ENCODE results near the gene STX3. TPM values are rescaled to one million over a fixed set of nuclear protein-coding genes. Genes with fewer than 3 reads are reported as not detected.

Gene STX3
- total and polyA plus RNA-seq, 2 of the 4 experiments (the other 2 are of a cell fraction) = 5.0 to 5.4 TPM

- dilution Hi-C loops (cut with HindIII; ENCODE audit: low sequenced_read_pairs, unreplicated experiment) (no loop called here), intact Hi-C loops (cut with micrococcal nuclease) (no loop called here), in situ Hi-C loops (cut with MboI; ENCODE audit: low sequenced_read_pairs) (loop anchor here (10.0 kb wide), 1 partner anchor 120 kb away; no protein-coding TSS in a partner anchor)
- Histone ChIP-seq H2AK9ac (replicated peaks; ENCODE audit: low read depth, low read length, poor library complexity) (no peak overlapping the region), H3K18ac (ENCODE audit: low read depth, low read length) (no peak overlapping the region), H2AFZ (replicated peaks; ENCODE audit: low read length, poor library complexity) (no peak overlapping the region), H3K4me1 (ENCODE audit: control insufficient read depth, insufficient read depth, low read length) (no peaks in the 10 kb centered on the region; the same call in 1 of the 2 replicates), H2BK5ac (ENCODE audit: low read depth, low read length, poor library complexity, severe bottlenecking) (no peak overlapping the region), H3K36me3 (ENCODE audit: control insufficient read depth, insufficient read depth, low read length) (peaks cover 14% of the 10 kb centered on the region), H2AK5ac (ENCODE audit: low read depth, low read length) (no peak overlapping the region), H3K9ac (ENCODE audit: low read depth, low read length) (no peak overlapping the region), H3K9me1 (ENCODE audit: insufficient read depth, low read length) (peaks cover 7% of the 10 kb centered on the region; the same call in 1 of the 2 replicates), H3K27ac (ENCODE audit: insufficient read depth, low read length) (no peak overlapping the region), H3K4ac (ENCODE audit: low read depth, low read length) (no peak overlapping the region), H2BK120ac (ENCODE audit: low read depth, low read length) (no peak overlapping the region), H4K8ac (ENCODE audit: low read depth in 2 of 2, low read length in 2 of 2) (no peak overlapping the region), H3K9me3 (ENCODE audit: control insufficient read depth, insufficient read depth, low read length) (no peaks in the 10 kb centered on the region), H3K4me3 (ENCODE audit: insufficient read depth, low read depth, low read length) (no peak overlapping the region), H3K56ac (ENCODE audit: extremely low read depth, insufficient read depth, low read length) (no peak overlapping the region), H4K5ac (ENCODE audit: low read depth, low read length) (no peak overlapping the region), H4K20me1 (ENCODE audit: insufficient read depth, low read length) (no peaks in the 10 kb centered on the region), H3K23ac (ENCODE audit: low read depth, low read length) (no peak overlapping the region), H2BK15ac (ENCODE audit: low read depth, low read length) (no peak overlapping the region), H4K91ac (ENCODE audit: insufficient read depth, low read depth, low read length) (no peak overlapping the region), H3K79me1 (ENCODE audit: low read depth in 1 of 2, low read length in 2 of 2) (no peaks in the 10 kb centered on the region), H3K27me3 (ENCODE audit: control insufficient read depth, insufficient read depth, low read length) (no peaks in the 10 kb centered on the region), H2BK20ac (ENCODE audit: low read depth, low read length) (no peak overlapping the region), H3K4me2 (ENCODE audit: low read depth, low read length) (no peak overlapping the region), H3K14ac (replicated peaks; ENCODE audit: low read depth, low read length) (no peak overlapping the region)
- CTCF ChIA-PET = no interaction called here
- WGBS, 2 experiments (ENCODE audit: extremely low coverage in 2 of 2, insufficient read length in 1 of 2) = no CpG with 5 or more reads among the region's 3 CpGs
- no peak for ATAC-seq (ENCODE audit: low read depth)
- POLR2A ChIA-PET (ENCODE audit: unreplicated experiment) = no interaction called here
- TF ChIP-seq POLR2A (IDR thresholded peaks at IDR 0.05; ENCODE audit: low read depth, low read length) = no peak
- DNase-seq = no peak
- BruUV-seq (replicated peaks) = no TSS peak
Measured at GRCh38 chr11:59794417-59794816, 39.2 kb downstream of the STX3 start.
